ENCODE results near the gene SPINT2.
A peak's percentile ranks its signal among the peaks of the same experiment; 100 is the strongest.

DNA sequence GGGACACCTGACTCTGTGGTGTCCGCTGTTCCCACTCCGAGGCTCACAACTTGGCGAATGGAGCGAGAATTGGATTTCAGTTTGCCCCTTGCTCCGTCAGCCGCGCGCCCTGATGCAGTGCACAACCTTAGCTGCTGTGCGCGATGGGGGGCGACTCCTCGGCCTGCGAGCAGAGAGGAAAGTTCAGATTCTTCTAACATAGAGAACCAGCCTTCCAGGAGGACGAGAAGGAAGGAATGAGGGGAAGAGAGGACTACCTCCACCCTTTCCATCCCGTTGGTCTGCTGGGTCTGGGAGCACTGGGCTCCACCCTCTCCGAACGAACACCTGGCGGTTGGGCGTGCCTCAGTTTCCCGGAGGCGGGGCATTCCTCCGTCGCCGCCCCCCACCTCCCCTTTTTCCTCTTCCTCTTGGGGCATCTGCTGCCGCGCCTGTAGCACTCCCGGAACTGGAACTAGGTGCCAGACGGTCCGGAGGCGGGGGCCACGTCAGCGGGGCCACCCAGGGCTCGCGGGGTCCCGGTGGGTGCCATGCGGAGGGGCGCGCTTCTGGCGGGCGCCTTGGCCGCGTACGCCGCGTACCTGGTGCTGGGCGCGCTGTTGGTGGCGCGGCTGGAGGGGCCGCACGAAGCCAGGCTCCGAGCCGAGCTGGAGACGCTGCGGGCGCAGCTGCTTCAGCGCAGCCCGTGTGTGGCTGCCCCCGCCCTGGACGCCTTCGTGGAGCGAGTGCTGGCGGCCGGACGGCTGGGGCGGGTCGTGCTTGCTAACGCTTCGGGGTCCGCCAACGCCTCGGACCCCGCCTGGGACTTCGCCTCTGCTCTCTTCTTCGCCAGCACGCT is 55.3 kb downstream of the SPINT2 start, which contains the start of gene KCNK6:
- TF ChIP-seq POLR2A (IDR thresholded peaks at IDR 0.05; ENCODE audit: low read length) (peak; percentile 47), GATA1 (IDR thresholded peaks at IDR 0.05; ENCODE audit: low read depth, low read length) (no peak)

Data from erythroblast (primary cell).